Neuronal stem cell (in vitro differentiated cells): Measurements from ENCODE around the gene LYPD6.

Experiments
- DNase-seq: peaks from one replicate; pipeline ENCODE4 v3.0.0-alpha.2; 2013; ENCODE audit warnings: low spot score
- H2AFZ ChIP-seq: one replicate; pipeline ENCODE4 v1.6.1; 2013; ENCODE audit warnings: mild to moderate bottlenecking, low read length, inconsistent platforms
- H2AK5ac ChIP-seq: 2 replicates; pipeline ENCODE4 v1.6.1; 2013; ENCODE audit warnings: low read depth, mild to moderate bottlenecking, inconsistent platforms, low read length, moderate library complexity, mixed read lengths
- H2BK120ac ChIP-seq: 2 replicates; pipeline ENCODE4 v1.6.1; 2013; ENCODE audit warnings: low read depth, mild to moderate bottlenecking, inconsistent platforms, low read length, moderate library complexity, mixed read lengths
- H2BK12ac ChIP-seq: one replicate; pipeline ENCODE4 v1.6.1; 2013; ENCODE audit warnings: low read length, inconsistent platforms
- H2BK15ac ChIP-seq: 2 replicates; pipeline ENCODE4 v1.6.1; 2013; ENCODE audit warnings: mild to moderate bottlenecking, low read length, inconsistent platforms, mixed read lengths
- H2BK5ac ChIP-seq: one replicate; pipeline ENCODE4 v1.6.1; 2013; ENCODE audit warnings: inconsistent platforms, mild to moderate bottlenecking, low read length, moderate library complexity
- H3K14ac ChIP-seq: one replicate; pipeline ENCODE4 v1.6.1; 2013; ENCODE audit warnings: low read length, inconsistent platforms
- H3K18ac ChIP-seq: 2 replicates; pipeline ENCODE4 v1.6.1; 2013; ENCODE audit warnings: low read length, inconsistent platforms
- H3K23ac ChIP-seq: 2 replicates; pipeline ENCODE4 v1.6.1; 2013; ENCODE audit warnings: low read depth, mild to moderate bottlenecking, mixed read lengths, low read length, inconsistent platforms; ENCODE audit not compliant: poor library complexity
- H3K27ac ChIP-seq: replicated peaks from 3 replicates; pipeline ENCODE4 v1.5.1; 2013; ENCODE audit warnings: low read length, inconsistent platforms
- H3K27me3 ChIP-seq, 3 experiments: 2 replicates each; pipeline ENCODE4 v1.6.1; 2013; ENCODE audit warnings: low read length in 3 of 3, mild to moderate bottlenecking in 2 of 3, inconsistent platforms in 1 of 3, low read depth in 1 of 3, mixed read lengths in 1 of 3, moderate library complexity in 1 of 3; ENCODE audit not compliant: control insufficient read depth in 3 of 3, insufficient read depth in 3 of 3
- H3K36me3 ChIP-seq, 2 donors: replicated peaks in 1 of 2; 2 replicates each; pipeline ENCODE4 v1.6.1; 2013; ENCODE audit warnings: low read length in 2 of 2; ENCODE audit not compliant: control insufficient read depth in 2 of 2, insufficient read depth in 2 of 2
- H3K4ac ChIP-seq: 2 replicates; pipeline ENCODE4 v1.6.1; 2013; ENCODE audit warnings: inconsistent platforms, mild to moderate bottlenecking, low read length, moderate library complexity
- H3K4me1 ChIP-seq, 2 donors: 1 replicate in 1 of 2; 2 replicates in 1 of 2; pipeline ENCODE4 v1.6.1; 2013; ENCODE audit warnings: low read length in 2 of 2, low read depth in 1 of 2; ENCODE audit not compliant: control insufficient read depth in 2 of 2, insufficient read depth in 1 of 2
- H3K4me2 ChIP-seq: one replicate; pipeline ENCODE4 v1.6.1; 2013; ENCODE audit warnings: mild to moderate bottlenecking, low read length, inconsistent platforms; ENCODE audit not compliant: insufficient read depth, poor library complexity, severe bottlenecking
- H3K4me3 ChIP-seq, 2 donors: 2 replicates each; pipeline ENCODE4 v1.5.1; 2013; ENCODE audit warnings: low read length in 2 of 2, mild to moderate bottlenecking in 2 of 2, inconsistent platforms in 1 of 2, moderate library complexity in 1 of 2
- H3K79me1 ChIP-seq: one replicate; pipeline ENCODE4 v1.6.1; 2013; ENCODE audit warnings: low read depth, mild to moderate bottlenecking, inconsistent platforms, low read length, moderate library complexity
- H3K9ac ChIP-seq: one replicate; pipeline ENCODE4 v1.6.1; 2013; ENCODE audit warnings: mild to moderate bottlenecking, low read depth, low read length, inconsistent platforms; ENCODE audit not compliant: poor library complexity
- H3K9me3 ChIP-seq, 2 donors: replicated peaks in 1 of 2; 2 replicates each; pipeline versions ENCODE3 to v1.6.1; 2013; ENCODE audit warnings: low read length in 2 of 2, mild to moderate bottlenecking in 2 of 2, inconsistent platforms in 1 of 2, low read depth in 1 of 2, mixed read lengths in 1 of 2, moderate library complexity in 1 of 2; ENCODE audit not compliant: control insufficient read depth in 2 of 2, insufficient read depth in 1 of 2
- H4K8ac ChIP-seq: one replicate; pipeline ENCODE4 v1.6.1; 2013; ENCODE audit warnings: low read depth, mild to moderate bottlenecking, inconsistent platforms, low read length, moderate library complexity
- H4K91ac ChIP-seq: one replicate; pipeline ENCODE4 v1.6.1; 2013; ENCODE audit warnings: low read length, low read depth, mild to moderate bottlenecking, inconsistent platforms; ENCODE audit not compliant: poor library complexity
- WGBS, 2 donors: extraction: QIAGEN DNeasy Blood & Tissue Kit; methylation state at CpG; one replicate each; pipeline ENCODE4 v1.1.7; 2013; ENCODE audit warnings: missing lambda C conversion rate in 2 of 2, mixed read lengths in 1 of 2; ENCODE audit not compliant: insufficient read length in 2 of 2, insufficient replicate concordance in 1 of 2; ENCODE audit errors: extremely low coverage in 2 of 2; 5-methylcytosine and 5-hydroxymethylcytosine counted together

Gene LYPD6

DNA sequence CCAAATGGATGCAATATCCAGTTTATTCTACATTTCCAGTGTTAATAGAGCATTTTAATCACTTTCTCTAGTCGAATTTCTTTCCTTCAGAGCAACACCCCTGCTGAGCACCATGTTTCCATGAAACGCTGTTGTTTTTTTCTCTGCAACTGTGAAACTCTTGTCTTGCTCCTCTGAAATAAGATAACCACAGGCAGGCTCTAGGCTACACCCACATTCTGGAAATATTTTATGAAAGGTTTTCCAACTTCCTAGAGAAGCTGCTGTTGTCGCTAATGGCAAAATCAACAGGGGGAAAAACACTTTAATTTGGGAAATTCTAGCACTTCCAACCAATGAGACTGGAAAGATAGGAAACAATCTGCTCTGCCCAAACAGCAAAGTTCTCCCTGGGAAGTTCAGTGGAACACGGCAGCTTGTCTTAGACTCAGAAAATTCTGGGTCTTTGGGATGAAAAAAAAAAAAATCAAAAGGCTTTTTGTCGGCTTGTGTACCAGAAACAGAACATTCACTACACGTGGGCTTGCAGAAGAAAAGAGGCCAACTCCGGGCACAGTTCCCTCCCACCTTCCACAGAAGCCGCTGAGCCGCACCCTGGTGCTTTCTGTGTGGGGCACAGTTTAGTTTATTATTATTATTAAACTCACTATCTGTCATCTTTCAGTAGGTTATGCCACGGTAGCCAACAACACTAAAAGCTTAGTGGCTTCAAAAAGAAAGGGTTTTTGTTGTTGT lies 158.5 kb downstream of the LYPD6 start:
- no peaks in the 10 kb centered on the region for H3K9me3 ChIP-seq
- H2AK5ac ChIP-seq = no peak overlapping the region
- peaks cover 6 to 10% of the 10 kb centered on the region in 2 donors for H3K4me1 ChIP-seq
- H2BK12ac ChIP-seq = no peak overlapping the region
- H3K36me3 ChIP-seq = no peaks in the 10 kb centered on the region
- no peak overlapping the region for H3K4ac ChIP-seq
- H3K79me1 ChIP-seq = no peaks in the 10 kb centered on the region
- H3K4me2 ChIP-seq = no peak overlapping the region
- H3K27me3 ChIP-seq = no peaks in the 10 kb centered on the region
- DNase-seq = no peak
- H2BK5ac ChIP-seq = no peak overlapping the region
- WGBS, 2 donors = no CpG with 5 or more reads among the region's 10 CpGs
- H2AFZ ChIP-seq = peak overlapping the region; percentile 67
- H3K9ac ChIP-seq = no peak overlapping the region
- no peak overlapping the region for H4K8ac ChIP-seq
- H3K4me3 ChIP-seq = no peak overlapping the region
- no peak overlapping the region for H4K91ac ChIP-seq
- H3K14ac ChIP-seq = no peak overlapping the region
- H2BK15ac ChIP-seq = no peak overlapping the region
- H3K27ac ChIP-seq = no peak overlapping the region
- no peak overlapping the region for H3K23ac ChIP-seq
- H2BK120ac ChIP-seq = no peak overlapping the region
- no peak overlapping the region for H3K18ac ChIP-seq

- Histone ChIP-seq H2BK120ac (no peak overlapping the region), H2AFZ (peak overlapping the region; percentile 62), H4K8ac (no peak overlapping the region), H3K4me2 (no peak overlapping the region), H2BK5ac (no peak overlapping the region), H3K18ac (peak overlapping the region; percentile 77), H3K9ac (no peak overlapping the region), H3K23ac (no peak overlapping the region), H3K27ac (no peak overlapping the region), H2BK15ac (no peak overlapping the region), H3K36me3 (no peaks in the 10 kb centered on the region), H3K14ac (peak overlapping the region; percentile 50), H2AK5ac (no peak overlapping the region), H4K91ac (no peak overlapping the region), H3K4ac (no peak overlapping the region), H2BK12ac (no peak overlapping the region), H3K79me1 (no peaks in the 10 kb centered on the region), H3K27me3 (no peaks in the 10 kb centered on the region), H3K9me3 (no peaks in the 10 kb centered on the region), H3K4me1 (peaks cover 6 to 10% of the 10 kb centered on the region in 2 donors), H3K4me3 (no peak overlapping the region)
- WGBS, 2 donors = no CpG with 5 or more reads among the region's 11 CpGs
- no peak for DNase-seq
Observed at GRCh38 chr2:149489452-149489851, 159.1 kb downstream of the LYPD6 start.

- no CpG with 5 or more reads among the region's 3 CpGs for WGBS, 2 donors
- no peak overlapping the region for H3K23ac ChIP-seq
- H3K14ac ChIP-seq = no peak overlapping the region
- DNase-seq = no peak
- H3K4me3 ChIP-seq = no peak overlapping the region
- H2BK120ac ChIP-seq = no peak overlapping the region
- no peak overlapping the region for H4K8ac ChIP-seq
- no peaks in the 10 kb centered on the region for H3K79me1 ChIP-seq
- H3K4me2 ChIP-seq = no peak overlapping the region
- peaks cover 6 to 10% of the 10 kb centered on the region in 2 donors for H3K4me1 ChIP-seq
- no peak overlapping the region for H2BK12ac ChIP-seq
- H2BK15ac ChIP-seq = no peak overlapping the region
- H2AK5ac ChIP-seq = no peak overlapping the region
- no peaks in the 10 kb centered on the region for H3K36me3 ChIP-seq
- H3K4ac ChIP-seq = no peak overlapping the region
- no peak overlapping the region for H3K9ac ChIP-seq
- H2AFZ ChIP-seq = no peak overlapping the region
- H3K9me3 ChIP-seq = no peaks in the 10 kb centered on the region
- H4K91ac ChIP-seq = no peak overlapping the region
- no peaks in the 10 kb centered on the region for H3K27me3 ChIP-seq
- H3K27ac ChIP-seq = no peak overlapping the region
- no peak overlapping the region for H3K18ac ChIP-seq
- H2BK5ac ChIP-seq = no peak overlapping the region
Observed at GRCh38 chr2:149490296-149490695, 159.9 kb downstream of the LYPD6 start.

DNA sequence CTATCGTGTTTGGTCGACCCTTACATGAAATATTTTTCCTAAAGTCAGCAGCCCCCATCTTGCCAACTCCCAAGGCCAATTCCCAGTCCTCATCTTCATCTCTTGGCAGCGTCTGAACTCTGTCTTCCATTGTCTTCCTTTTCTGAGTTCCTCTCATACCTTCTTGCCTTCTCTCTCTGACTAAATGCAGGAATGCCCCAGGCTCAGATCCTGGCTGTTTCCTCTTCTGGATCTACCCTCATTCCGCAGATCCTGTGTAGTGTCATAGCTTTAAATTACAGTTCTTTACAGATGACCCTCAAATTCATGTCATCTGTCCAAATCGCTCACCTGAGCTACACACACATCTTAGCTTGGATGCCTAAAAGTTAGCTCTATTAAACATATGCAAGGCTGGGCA lies 162.5 kb downstream of the LYPD6 start:
- no peak overlapping the region for H4K8ac ChIP-seq
- no peak overlapping the region for H2BK12ac ChIP-seq
- no peaks in the 10 kb centered on the region for H3K27me3 ChIP-seq
- no peak overlapping the region for H3K4ac ChIP-seq
- no peak for DNase-seq
- no peaks in the 10 kb centered on the region for H3K79me1 ChIP-seq
- WGBS, 2 donors = no CpG with 5 or more reads among the region's 5 CpGs
- no peak overlapping the region for H3K9ac ChIP-seq
- no peak overlapping the region for H3K27ac ChIP-seq
- peaks cover 5 to 10% of the 10 kb centered on the region in 2 donors for H3K4me1 ChIP-seq
- no peak overlapping the region for H3K4me3 ChIP-seq
- H2AFZ ChIP-seq = no peak overlapping the region
- H4K91ac ChIP-seq = no peak overlapping the region
- no peak overlapping the region for H2BK15ac ChIP-seq
- no peak overlapping the region for H2BK120ac ChIP-seq
- no peak overlapping the region for H3K23ac ChIP-seq
- H3K36me3 ChIP-seq = no peaks in the 10 kb centered on the region
- no peak overlapping the region for H3K4me2 ChIP-seq
- no peak overlapping the region for H2AK5ac ChIP-seq
- H3K18ac ChIP-seq = no peak overlapping the region
- H3K9me3 ChIP-seq = no peaks in the 10 kb centered on the region
- H2BK5ac ChIP-seq = no peak overlapping the region
- no peak overlapping the region for H3K14ac ChIP-seq
